Psoas muscle (tissue), 8 donors: ENCODE data around the gene RAD51B. TPM values are rescaled to one million over a fixed set of nuclear protein-coding genes. Genes with fewer than 3 reads are reported as not detected.
"Not testable (repeated sequence)": the region's sequence is repeated elsewhere in the genome, so short reads cannot be mapped to it uniquely, and the experiment has no call there.

Source experiments
- ATAC-seq, 4 donors: fragments of 200-7000 bp; cut with Tn5 transposase; one replicate each; pipeline ENCODE4 v1.9.1; 2020; ENCODE audit warnings: moderate library complexity in 3 of 4, mild to moderate bottlenecking in 2 of 4
- DNase-seq, 2 donors: peaks; one replicate each; pipeline ENCODE4 v3.0.0-alpha.2; 2020
- H3K27ac ChIP-seq: fragments of 200-600 bp; one replicate; pipeline ENCODE4 v1.8.0; 2022
- H3K27me3 ChIP-seq, 3 donors: fragments of 200-600 bp in 1 of 3; one replicate each; pipeline versions ENCODE4 v1.6.1 to v1.8.0; 2013 to 2022; ENCODE audit warnings: low read length in 2 of 3, mild to moderate bottlenecking in 2 of 3, moderate library complexity in 1 of 3; ENCODE audit not compliant: insufficient read depth in 3 of 3
- H3K36me3 ChIP-seq, 2 donors: fragments of 200-600 bp in 1 of 2; one replicate each; pipeline versions ENCODE4 v1.6.1 to v1.8.0; 2013 to 2022; ENCODE audit warnings: low read depth in 1 of 2, mild to moderate bottlenecking in 1 of 2, moderate library complexity in 1 of 2; ENCODE audit not compliant: insufficient read depth in 1 of 2
- H3K4me1 ChIP-seq: fragments of 200-600 bp; one replicate; pipeline ENCODE4 v1.8.0; 2022
- H3K4me3 ChIP-seq: fragments of 200-600 bp; one replicate; pipeline ENCODE4 v1.8.0; 2022; ENCODE audit warnings: mild to moderate bottlenecking
- H3K9me3 ChIP-seq: fragments of 200-600 bp; one replicate; pipeline ENCODE4 v1.8.0; 2022
- WGBS, 3 donors: extraction: QIAGEN DNeasy Blood & Tissue Kit; methylation state at CpG; one replicate each; pipeline versions ENCODE4 v1.1.6 to v1.1.7; 2013; 5-methylcytosine and 5-hydroxymethylcytosine counted together
- intact Hi-C, 2 donors: fragments of 100-400 bp; cut with DNase I; formaldehyde crosslinking; loops; one replicate each; pipeline versions ENCODE4 v1.11.0 to v1.14.2; 2022
- polyA plus RNA-seq, 3 donors: library from polyadenylated mRNA; stranded (reverse); fragments of 200-250 nt; gene quantifications; one replicate each; pipeline ENCODE4 v1.2.3, GENCODE V29; 2013
- total RNA-seq, 4 donors: library from RNA; stranded (reverse); fragmentation: NEBNext Ultra II Directional in 2 of 4; extraction: Animal tissue kit (Norgen Biotek cat#: 25700) in 2 of 4; gene quantifications; one replicate each; pipeline versions ENCODE4 v1.2.1 to v1.2.4, GENCODE V29; 2021 to 2023
- TF ChIP-seq, protein P1 (sequence below): fragments of 200-600 bp; IDR thresholded peaks from one replicate; pipeline ENCODE4 v1.8.0; 2022; ENCODE audit warnings: antibody characterized with exemption
- donor health status: healthy with polysubstance abuse.
- donor health status: DM: no; HTN: no; CAD: no; lungs with moderate emphysema.
- donor health status: Bipolar disorder and iron deficiency.
- donor health status: healthy.
- donor health status: DM: yes; HTN: yes; CAD: no.
- donor health status: DM: no; HTN: no; CAD: no.
- donor health status: DM: no; HTN: no; CAD: no.
- donor health status: DM: yes; HTN: yes; CAD: no.

Gene RAD51B
- total and polyA plus RNA-seq, 7 donors, result 0.60 to 7.2 (median 2.2) TPM

DNA sequence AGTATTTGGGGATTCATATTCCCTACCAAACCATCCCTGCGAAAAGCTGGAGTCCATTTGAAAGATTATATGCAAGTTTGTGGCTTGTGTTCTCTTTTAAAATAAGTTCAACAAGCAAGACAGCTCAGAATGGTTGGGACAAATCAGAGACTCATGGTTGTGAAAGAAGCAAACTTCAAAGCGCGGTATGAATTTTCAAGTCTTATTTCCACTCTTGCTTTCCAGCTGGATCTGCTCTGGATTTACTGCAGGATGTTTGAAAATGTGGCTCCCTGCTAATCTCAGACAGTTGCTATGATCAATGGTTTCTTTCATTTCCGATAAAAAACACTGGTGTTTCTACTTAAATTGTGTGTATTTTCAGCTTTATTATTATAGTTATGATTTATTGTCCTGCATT lies 477.5 kb downstream of the RAD51B start:
- H3K4me3 ChIP-seq, result no peak overlapping the region
- peaks cover 31% of the 10 kb centered on the region for H3K4me1 ChIP-seq
- no peaks in the 10 kb centered on the region for H3K9me3 ChIP-seq
- no peak overlapping the region for H3K27ac ChIP-seq
- WGBS, 3 donors, result 73 to 81% (median 74%) methylated on average over 4 of the region's 4 CpGs
- intact Hi-C loops, result no loop called here
- DNase-seq, result no peak
- no peaks in the 10 kb centered on the region for H3K36me3 ChIP-seq
- TF ChIP-seq, protein P1, sequence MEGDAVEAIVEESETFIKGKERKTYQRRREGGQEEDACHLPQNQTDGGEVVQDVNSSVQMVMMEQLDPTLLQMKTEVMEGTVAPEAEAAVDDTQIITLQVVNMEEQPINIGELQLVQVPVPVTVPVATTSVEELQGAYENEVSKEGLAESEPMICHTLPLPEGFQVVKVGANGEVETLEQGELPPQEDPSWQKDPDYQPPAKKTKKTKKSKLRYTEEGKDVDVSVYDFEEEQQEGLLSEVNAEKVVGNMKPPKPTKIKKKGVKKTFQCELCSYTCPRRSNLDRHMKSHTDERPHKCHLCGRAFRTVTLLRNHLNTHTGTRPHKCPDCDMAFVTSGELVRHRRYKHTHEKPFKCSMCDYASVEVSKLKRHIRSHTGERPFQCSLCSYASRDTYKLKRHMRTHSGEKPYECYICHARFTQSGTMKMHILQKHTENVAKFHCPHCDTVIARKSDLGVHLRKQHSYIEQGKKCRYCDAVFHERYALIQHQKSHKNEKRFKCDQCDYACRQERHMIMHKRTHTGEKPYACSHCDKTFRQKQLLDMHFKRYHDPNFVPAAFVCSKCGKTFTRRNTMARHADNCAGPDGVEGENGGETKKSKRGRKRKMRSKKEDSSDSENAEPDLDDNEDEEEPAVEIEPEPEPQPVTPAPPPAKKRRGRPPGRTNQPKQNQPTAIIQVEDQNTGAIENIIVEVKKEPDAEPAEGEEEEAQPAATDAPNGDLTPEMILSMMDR, result no peak
- no peaks in the 10 kb centered on the region for H3K27me3 ChIP-seq
- ATAC-seq, result no peak

DNA sequence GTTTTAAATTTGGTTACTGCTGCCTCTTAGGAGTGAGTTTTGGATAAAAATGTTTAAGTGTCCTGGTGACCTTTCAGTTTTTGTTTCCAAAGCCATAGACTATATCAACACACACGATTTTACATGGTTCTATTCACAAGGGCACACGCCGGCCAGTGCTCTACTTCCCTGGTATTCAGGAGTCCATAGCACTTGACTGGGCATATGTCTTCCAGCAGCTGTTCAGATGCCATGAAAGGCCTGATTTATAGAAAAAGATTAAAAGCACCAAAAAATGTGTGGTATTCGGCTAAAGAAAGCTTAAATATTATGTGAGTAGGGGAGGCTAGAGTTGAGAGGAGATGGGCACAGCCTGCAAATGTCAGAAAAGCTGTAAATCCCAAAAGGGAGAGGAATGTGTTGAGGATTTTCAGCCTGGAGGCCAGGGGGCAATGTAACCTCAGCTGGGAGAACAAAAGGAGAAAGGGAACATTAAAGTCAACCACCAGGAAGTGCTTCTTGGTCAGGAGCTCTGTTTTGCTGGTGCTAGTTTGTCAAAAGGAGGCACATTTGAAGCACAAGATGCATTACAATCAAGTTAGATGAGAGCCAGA lies 478.4 kb downstream of the RAD51B start:
- intact Hi-C loops, result no loop called here
- Histone ChIP-seq H3K36me3 (no peaks in the 10 kb centered on the region), H3K4me3 (no peak overlapping the region), H3K9me3 (no peaks in the 10 kb centered on the region), H3K27ac (no peak overlapping the region), H3K27me3 (no peaks in the 10 kb centered on the region), H3K4me1 (peaks cover 23% of the 10 kb centered on the region)
- TF ChIP-seq, protein P1, result no peak
- ATAC-seq (no peak), DNase-seq (no peak)
- 71 to 82% (median 79%) methylated on average over 4 of the region's 4 CpGs for WGBS, 3 donors

DNA sequence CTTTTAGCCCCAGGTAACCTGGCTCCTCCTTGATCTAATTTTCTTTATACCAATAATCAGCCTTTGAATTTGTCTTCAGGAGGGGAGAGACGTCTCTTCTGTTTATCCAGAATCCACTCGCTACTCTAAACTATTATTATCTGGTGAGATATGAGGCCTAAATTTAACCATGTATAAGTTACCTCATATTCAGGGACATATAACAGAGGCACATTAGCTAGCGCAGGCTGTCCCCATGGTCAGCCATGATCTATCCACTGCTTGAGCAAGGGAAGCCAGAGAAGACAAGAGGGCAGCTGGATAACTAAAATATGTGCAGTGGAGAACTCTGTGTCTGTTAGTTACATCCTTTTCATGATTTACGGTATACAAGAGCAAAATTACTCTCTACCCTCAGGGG lies 481.0 kb downstream of the RAD51B start:
- no peaks in the 10 kb centered on the region for H3K36me3 ChIP-seq
- no peaks in the 10 kb centered on the region for H3K9me3 ChIP-seq
- H3K4me1 ChIP-seq, result peaks cover 7% of the 10 kb centered on the region
- intact Hi-C loops, result no loop called here
- no peaks in the 10 kb centered on the region for H3K27me3 ChIP-seq
- DNase-seq, result no peak
- H3K27ac ChIP-seq, result no peak overlapping the region
- WGBS, 3 donors, result 60 to 86% (median 64%) methylated on average over 4 of the region's 4 CpGs
- ATAC-seq, result peak in 3 of 4 donors; percentile 36 to 72 (median 56)
- no peak overlapping the region for H3K4me3 ChIP-seq
- TF ChIP-seq, protein P1, result no peak

DNA sequence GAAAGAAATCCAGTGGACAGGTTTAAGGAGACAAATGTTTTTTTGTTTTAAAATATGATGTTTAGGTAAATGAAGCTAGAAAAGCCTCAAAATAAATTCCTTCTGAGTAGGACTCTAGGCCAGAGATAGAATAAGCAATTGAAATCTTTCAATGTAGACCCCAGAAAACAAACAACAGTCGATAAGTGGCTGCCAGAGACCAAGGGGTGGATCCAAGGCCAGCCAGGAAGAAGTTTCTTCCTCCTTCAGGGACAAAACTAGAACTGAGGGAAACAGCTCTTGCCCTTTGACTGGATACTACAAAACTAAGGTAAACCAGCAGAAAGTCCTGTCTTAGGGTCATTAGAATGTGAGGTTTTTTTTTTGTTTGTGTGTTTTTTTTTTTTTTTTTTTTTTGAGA lies 481.6 kb downstream of the RAD51B start:
- Histone ChIP-seq H3K27me3 (no peaks in the 10 kb centered on the region), H3K4me1 (peaks cover 2% of the 10 kb centered on the region), H3K36me3 (no peaks in the 10 kb centered on the region), H3K27ac (no peak overlapping the region), H3K9me3 (no peaks in the 10 kb centered on the region), H3K4me3 (no peak overlapping the region)
- 57 to 72% (median 70%) methylated on average over 1 of the region's 1 CpG for WGBS, 3 donors
- intact Hi-C loops, result no loop called here
- no peak for DNase-seq
- TF ChIP-seq, protein P1, result no peak
- no peak for ATAC-seq

DNA sequence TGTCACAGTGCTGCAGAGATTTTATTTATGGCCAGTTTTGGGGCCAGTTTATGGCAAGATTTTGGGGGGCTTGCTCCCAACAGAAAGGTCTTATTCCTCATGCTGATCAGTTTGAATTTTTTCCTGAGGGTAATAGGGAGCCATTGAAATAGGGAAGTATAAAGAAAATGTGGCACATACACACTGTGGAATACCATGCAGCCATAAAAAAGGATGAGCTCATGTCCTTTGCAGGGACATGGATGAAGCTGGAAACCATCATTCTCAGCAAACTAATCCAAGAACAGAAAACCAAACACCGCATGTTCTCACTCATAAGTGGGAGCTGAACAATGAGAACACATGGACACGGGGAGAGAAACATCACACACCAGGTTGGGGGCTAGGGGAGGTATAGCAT lies 483.4 kb downstream of the RAD51B start:
- WGBS, 3 donors, result 94 to 100% (median 95%) methylated on average over 2 of the region's 2 CpGs
- not testable (repeated sequence) for H3K36me3 ChIP-seq

More for the DNA sequence above, 483.4 kb downstream of the RAD51B start:
- H3K27me3 ChIP-seq, intact Hi-C loops, DNase-seq, H3K9me3 ChIP-seq, H3K4me3 ChIP-seq, H3K27ac ChIP-seq, ATAC-seq: not testable (repeated sequence)
- peaks cover 11% of the 10 kb centered on the region for H3K4me1 ChIP-seq
